HG02852 (cell line): ENCODE results near the gene RPL13.
"Not testable (repeated sequence)": the region's sequence is repeated elsewhere in the genome, so short reads cannot be mapped to it uniquely, and the experiment has no call there.

Experiments
- ATAC-seq: cut with Tn5 transposase; IDR thresholded peaks from one replicate; pipeline ENCODE4 v1.9.1; 2021; ENCODE audit warnings: mild to moderate bottlenecking, moderate library complexity; ENCODE audit not compliant: unreplicated experiment

The RPL13 gene

DNA sequence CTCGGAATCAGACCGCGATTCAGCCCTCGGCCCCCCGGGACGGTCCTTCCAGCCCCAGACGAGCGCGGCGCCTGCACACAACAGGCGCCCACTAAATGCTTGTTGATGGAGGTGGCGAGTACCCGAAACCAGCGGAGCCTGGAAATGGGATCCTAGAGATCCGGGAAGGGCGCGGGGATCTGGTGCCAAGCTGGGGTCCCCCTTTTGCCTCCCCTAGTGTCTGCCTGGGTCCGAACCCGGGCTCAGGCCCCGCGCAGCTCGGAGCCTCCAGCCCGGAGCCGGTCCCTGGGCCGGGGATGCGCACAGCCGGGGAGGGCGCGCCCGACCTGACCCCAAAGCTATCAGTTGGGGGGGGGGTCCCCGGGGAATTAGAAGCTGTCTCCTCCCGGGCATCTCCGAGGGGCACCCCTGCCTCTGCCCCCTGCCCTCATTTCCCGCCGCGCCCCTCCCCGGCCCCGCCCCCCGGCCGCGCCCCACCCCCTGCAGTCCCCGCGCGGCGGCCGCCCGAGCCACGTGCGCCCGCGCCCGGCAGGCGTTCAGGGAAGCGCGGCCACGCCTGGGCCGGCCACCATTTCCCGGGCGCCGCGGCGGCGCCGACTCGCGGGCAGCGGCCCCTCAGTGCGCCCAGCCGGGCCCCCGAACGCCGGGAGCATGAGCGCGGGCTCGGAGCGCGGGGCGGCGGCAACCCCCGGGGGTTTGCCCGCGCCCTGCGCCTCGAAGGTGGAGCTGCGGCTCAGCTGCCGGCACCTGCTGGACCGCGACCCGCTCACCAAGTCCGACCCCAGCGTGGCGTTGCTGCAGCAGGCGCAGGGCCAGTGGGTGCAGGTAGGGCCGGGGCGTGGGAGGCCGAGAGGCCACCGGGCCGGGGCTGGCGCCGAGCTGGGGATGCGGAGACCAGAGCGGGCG, 15.0 kb downstream of the RPL13 start, which contains the start of gene CPNE7:
Gene CPNE7, plus strand, starts transcription at position 512 of the 906 bp plus-strand sequence. Its CDS starts 140 bp downstream, at position 652.
- no peak for ATAC-seq

DNA sequence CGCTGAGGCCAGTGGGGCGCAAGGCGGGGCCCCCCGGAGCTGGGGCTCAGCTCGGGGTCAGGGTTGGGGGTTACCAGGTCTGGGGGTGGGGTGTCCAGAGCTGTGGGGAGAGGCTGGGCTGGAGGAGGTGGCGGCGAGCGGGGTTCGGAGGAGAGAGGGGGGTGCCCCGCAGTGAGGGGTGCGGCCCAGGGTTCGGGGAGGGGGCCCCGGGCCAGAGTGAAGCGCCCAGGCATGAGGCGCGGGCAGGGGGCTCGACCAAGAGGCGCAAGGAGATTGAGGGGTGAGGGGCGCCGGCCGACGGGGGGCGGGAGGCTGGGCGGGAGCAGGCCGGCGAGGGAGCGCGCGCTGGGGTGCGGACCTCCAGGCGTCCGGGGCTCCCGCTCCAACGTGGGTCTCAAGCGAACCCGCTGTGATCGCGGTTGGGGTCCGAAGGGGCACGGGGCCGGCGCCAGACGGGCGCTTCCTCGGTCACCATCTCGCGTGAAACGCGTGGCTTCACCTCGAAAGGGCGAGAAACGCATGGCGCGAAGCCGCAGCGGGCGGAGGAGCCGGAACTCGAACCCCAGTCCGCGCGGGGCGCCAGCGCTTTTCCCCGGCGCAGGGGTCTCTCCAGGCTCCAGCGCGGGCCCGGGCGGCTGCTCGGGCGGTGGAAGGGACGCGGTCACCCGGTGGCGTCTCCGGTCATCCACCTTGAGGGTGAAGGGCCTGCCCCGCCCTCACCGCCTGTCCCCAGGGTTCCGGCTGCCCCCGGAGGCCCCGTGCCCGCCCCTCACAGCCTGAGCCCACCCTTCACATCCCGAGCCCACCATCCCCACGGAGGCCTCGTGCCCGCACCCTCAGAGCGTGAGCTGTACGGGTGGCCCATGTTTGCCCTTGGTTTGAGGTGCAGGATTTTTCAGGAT, 15.9 kb downstream of the RPL13 start:
- no peak for ATAC-seq

DNA sequence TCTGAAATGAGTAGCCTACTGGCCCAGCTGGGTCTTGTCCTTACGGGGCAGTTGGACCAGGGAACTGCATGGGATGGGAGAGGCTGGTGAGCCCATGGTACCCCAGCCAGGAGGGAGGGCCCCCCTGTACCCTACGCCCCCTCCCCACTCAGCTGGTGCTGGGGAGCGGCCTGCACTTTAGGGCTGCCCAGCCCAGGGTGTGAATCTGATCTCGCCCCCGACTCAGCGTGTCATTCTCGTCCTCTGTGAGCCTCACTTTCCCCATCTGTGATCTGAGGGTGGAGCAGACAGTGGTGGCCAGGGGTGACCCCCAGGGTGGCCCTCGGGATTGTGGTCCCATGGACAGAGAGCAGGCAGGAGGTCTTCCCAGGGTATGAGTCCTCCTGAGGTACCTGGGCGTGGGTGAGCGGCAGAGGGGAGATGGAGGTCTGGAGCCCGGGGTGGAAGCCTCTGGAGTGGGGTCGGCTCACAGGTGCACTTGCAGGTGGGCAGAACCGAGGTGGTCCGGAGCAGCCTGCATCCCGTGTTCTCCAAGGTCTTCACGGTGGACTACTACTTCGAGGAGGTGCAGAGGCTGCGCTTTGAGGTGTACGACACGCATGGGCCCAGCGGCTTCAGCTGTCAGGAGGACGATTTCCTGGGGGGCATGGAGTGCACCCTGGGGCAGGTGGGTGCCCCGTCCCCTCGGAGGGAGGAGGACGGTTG, 16.7 kb downstream of the RPL13 start:
- ATAC-seq, result no peak

DNA sequence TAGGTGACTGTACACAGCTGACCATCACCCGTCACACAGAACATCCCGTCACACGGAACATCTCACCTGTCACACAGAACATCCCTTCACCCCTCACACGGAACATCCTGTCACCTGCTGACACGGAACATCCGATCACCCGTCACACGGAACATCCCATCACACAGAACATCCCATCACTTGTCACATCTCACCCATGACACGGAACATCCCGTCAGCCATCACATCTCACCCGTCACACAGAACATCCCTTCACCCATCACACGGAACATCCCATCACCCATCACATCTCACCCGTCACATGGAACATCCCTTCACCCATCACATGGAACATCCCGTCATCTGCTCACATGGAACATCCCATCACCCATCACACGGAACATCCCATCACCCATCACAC, 18.9 kb downstream of the RPL13 start:
- ATAC-seq, result no peak

DNA sequence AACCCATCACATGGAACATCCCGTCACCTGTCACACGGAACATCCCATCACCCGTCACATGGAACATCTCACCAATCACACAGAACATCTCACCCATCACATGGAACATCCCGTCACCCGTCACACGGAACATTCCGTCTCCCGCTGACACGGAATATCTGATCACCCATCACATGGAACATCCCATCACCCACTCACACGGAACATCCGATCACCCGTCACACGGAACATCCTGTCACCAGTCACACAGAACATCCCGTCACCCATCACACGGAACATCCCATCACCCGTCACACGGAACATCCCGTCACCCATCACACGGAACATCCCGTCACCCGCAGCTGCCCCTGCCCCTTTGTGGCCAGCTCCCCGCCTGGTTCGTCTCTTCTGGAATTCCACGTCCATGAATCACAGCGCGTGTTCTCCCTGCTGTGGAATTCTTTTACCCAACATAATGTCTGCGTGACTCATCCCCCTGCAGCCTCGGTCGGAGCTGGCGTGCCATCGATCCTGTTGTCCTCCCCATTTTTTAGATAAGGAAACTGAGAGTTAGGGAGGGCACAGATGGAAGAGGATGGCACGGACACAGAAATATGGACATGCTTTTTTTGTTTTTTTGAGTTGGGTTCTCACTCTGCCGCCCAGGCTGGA, 20.7 kb downstream of the RPL13 start:
- no peak for ATAC-seq

DNA sequence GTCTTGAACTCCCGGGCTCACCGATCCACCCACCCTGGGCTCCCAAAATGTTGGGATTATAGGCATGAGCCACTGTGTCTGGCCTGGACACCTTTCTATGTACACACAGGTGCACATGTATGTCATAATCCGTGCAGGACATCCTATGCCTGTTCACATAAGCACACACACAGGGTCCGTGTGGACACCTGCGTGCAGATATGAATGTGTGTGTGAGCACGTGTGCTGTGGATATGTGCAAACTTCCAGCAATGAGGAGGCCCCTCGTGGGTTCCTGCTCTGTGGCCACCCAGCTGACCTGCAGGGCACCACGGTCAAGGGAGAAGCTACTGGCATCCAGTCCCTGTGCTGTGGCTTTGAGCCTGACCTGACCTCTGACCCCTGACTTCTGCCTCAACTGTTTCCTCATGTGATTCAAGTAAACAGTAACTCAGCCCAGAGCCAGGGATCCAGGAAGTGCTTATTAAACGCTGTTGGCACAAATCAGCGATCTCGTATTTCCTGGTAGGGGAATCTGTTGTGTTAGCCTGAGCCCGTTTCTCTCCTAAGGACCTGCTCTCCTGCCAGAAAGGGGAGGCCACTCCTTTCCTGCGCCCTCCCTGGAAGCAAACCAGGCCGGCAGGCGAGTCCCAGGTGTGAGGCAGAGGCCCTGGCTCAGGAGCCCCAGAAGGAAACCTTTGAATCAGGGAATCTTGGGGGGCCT, 21.5 kb downstream of the RPL13 start:
- ATAC-seq, result no peak

DNA sequence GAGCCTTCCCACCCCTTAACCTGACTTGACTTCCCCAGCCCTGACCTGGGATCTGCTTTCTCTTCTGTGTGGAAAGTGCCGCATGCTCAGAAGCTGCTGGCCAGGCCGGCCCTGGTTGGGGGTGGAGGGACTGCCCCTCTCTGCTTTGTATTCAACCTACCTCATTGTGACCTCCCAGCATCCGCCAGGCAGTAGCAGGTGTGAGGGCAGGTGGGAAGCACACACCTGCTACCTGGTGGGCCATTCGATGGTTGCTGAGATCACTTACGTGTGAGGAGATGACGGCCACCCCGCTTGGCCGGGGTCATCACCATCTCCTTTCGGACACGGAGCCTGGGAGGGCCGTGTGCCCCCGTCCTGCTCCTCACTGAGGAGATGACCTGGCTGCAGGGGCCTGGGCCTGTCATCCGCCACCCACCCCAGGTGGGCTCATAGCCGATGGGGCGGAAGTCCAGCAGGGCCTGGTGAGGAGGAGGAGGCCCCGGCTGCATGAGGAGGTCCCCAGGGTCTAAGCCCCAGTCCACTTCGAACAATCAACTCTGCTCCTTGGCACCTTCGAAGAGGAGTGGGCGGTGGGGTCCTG, 22.2 kb downstream of the RPL13 start:
- no peak for ATAC-seq

DNA sequence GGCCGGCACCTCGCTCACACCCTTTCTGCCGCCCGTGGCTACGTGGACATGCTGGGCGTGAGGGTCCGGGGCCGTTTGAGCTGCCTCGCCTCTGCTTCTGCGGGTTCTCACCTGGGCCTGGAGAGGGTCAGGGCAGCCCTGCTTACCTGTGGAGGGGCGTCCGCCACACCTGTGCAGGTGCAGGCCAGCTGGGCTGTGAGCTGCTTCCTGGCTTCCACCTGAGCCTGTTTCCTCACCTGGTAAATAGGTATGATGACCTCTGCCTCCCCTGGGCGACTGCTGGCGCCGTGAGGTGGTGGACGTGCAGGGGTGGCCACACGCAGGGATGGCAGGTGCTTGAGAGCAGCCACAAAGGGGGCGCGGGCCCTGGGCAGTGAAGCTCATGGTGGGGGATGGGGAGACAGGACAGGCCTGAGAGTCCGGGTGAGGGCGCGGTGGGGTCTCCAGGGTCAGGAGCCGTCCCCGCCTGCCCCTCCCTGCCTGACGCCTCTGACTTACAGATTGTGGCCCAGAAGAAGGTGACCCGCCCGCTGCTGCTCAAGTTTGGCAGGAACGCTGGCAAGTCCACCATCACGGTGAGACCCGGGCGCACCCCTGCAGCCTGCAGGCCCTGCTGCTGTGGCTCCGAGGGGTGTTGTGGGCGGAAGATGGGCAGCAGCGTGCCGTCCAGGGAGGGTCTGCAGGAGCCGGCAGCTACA, 22.9 kb downstream of the RPL13 start:
- ATAC-seq, result no peak

DNA sequence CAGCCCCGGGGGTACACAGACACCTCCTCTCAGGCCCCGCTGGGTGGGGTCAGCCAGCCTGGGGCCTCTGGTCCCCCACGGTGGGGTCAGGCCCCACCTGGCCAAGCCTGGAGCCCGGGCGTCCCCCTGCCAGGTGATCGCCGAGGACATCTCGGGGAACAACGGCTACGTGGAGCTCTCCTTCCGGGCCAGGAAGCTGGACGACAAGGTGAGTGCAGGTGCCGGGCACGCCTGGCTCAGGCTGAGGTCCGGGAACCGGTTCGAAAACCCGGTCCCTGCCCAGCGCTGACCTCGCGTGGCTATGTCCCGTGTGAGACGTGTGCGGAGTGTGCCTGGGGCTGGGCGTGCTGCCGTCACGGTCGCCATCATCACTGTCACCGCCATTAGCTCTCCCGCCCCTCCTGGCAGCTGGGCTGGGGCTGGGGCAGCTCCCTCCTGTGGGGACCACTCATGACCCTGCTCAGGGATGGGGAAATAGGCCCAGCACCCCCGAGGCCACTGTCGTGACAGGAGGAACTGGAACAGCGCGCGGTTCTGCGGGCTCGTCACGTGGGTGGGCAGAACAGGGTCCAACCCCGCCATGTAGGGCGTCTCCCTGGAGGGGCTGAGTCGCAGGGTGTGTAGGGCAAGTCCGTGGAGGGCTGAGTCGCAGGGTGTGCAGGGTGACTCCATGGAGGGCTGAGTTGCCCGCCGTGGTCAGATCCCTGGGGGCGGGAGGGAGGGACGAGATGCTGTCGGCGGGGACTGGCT, 23.6 kb downstream of the RPL13 start:
- ATAC-seq, result no peak

DNA sequence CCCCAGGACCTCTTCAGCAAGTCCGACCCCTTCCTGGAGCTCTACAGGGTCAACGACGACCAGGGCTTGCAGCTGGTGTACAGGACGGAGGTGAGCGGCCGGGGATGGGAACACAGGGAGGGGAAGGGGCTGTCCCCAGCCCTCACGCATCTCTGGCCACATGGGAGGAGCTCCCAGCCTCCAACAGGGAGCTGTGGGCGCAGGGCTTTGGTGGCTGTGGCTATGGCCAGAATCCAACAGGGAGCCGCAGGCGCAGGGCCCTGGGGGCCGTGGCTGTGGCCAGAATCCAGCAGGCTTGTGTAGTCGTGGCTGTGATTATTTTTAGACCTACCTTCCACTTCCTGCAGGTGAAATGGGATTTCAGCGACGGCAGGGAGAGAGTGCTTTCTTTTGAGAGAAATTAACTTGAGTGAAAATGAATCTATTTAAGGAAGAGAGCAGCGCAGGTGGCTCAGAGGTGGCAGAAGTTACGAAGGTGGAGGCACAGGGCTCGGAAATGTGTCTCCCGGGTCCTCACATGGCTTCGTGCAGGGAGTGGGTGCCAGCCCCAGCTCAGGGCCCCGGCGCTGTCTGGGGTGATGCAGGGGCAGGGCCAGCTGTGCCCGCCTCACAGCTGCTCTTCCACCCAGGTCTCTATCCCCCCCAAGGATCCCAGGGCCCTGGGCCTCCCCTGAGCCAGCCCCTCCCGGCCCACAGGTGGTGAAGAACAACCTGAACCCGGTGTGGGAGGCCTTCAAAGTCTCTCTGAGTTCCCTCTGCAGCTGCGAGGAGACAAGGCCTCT, 24.5 kb downstream of the RPL13 start:
- no peak for ATAC-seq

DNA sequence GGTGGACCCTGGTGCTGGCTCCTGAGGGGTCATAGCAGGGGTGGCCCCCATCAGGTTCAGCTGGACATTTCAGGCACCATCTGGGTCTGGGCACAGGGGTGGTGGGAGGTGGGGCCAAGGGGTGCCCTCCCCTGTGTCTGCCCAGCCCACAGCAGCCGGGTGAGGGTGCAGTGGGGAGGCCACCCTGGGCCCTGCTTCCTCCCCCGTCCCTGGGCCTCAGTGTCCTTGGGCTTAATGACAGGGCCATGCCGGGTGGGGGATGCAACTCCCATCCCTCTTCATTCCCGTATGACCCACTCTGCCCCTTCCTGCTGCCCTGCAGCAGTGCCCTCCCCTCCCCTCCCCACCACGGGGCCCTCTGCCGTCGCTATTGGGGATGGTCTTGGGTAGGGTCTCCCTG, 25.7 kb downstream of the RPL13 start:
- ATAC-seq, result no peak

DNA sequence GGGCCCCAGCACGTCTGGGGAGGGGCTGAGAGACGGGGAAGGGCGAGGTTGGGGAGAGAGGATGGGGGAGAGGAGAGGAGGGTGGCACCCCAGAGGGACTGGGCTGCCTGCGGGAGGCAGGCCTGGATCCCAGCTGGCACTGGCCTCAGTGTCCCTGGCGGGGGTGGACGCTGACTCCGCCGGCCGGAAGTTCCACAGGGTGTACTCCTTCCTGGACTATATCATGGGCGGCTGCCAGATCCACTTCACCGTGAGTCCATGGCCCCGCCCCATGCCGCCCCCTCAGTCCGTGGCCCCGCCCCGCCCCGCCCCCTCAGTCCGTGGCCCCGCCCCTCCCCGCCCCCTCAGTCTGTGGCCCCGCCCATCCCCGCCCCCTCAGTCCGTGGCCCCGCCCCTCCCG, 26.4 kb downstream of the RPL13 start:
- no peak for ATAC-seq

DNA sequence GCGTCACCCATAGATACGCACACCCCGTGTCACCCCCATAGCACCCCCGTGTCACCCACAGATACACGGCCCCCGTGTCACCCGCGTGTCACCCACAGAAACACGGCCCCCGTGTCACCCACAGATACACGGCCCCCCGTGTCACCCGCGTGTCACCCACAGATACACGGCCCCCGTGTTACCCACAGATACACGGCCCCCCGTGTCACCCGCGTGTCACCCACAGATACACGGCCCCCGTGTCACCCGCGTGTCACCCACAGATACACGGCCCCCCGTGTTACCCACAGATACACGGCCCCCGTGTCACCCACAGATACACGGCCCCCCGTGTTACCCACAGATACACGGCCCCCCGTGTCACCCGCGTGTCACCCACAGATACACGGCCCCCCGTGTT, 27.2 kb downstream of the RPL13 start:
- not testable (repeated sequence) for ATAC-seq

DNA sequence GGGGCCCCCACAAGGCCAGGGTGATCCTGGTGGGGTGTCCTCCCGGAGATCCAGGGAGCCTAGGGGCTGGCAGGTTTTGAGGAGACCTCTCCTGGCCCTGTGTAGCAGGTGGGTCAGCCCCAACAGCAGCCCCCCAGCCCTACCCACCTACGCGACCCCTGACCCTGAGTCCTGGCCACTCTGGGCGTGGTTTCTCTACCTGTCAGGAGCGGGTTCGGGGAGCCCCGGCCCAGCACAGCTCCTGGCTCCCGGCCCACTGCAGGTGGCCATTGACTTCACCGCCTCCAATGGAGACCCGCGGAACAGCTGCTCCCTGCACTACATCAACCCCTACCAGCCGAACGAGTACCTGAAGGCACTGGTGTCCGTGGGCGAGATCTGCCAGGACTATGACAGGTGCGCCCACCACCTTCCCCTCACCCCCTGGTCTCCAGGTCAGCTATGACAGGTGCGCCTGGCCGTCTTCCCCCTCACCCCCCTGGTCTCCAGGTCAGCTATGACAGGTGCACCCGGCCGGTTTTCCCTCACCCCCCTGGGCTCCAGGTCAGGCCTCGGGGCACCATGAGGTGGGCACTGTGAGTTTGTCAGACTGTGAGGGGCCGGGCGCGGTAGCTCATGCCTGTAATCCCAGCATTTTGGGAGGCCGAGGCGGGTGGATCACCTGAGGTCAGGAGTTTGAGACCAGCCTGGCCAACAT, 28.1 kb downstream of the RPL13 start:
- ATAC-seq, result no peak

DNA sequence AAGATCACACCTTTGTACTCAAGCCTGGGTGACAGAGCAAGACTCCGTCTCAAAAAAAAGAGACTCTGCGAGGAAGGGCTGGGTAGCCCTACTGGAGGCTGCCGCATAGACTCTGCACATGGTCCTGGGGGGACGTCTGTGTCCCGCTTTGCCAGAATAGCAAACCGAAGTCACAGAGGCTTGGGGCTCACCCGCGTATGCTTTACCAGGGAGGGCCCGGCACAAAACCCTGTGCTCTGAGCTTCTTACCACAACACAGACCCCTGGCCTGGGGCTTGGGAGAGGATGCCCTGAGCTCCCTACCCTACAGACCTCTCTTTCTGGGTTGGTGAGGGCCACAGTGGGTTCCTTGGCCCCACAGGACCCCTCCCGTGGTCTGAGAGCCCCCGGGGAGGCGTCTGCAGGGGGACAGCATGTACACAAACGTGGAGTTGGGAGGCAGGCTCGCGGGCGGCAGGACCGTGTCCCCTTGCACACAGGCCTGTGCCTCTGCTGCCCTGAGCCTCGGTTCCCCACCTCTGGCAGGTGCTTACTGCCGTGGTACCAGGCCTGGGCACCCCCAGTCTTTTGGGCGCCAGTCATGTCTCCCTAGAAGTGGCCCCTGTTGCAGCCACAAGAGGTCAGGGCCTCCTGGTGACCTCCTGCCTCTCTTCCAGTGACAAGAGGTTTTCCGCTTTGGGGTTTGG, 28.9 kb downstream of the RPL13 start:
- no peak for ATAC-seq

DNA sequence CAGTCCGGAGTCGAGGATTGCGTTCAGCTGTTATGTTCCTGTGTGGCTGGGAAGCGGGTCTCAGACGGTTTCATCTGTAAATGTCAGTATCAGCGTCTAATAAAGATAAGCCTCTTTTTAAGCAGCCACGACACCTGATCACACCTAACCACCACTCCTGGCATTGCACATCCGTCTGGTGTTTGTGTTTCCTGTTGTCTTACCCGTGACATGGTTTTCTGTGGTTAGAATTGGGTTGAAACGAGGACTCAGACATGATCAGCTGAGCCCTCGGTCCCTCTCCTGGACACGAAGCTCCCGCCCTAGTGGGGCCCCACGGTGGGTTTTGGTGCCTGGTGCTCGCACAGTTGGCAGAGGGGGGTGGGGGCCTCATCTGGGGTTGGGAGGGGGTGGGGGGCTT, 33.4 kb downstream of the RPL13 start:
- no peak for ATAC-seq
